Activated T-cell treated with anti-CD3 and anti-CD28 coated beads, Interleukin-2, amount 50 U/mL, for 72 hours (primary cell): Measurements from ENCODE around the gene RER1. TPM values are rescaled to one million over a fixed set of nuclear protein-coding genes. Genes with fewer than 3 reads are reported as not detected.

Experiments used
- ATAC-seq, 2 donors: fragments of 150-1000 bp; cut with Tn5 transposase; replicated peaks in 1 of 2; 2 replicates each; pipeline ENCODE4 v1.10.0; 2021; ENCODE audit warnings: moderate library complexity in 2 of 2, mild to moderate bottlenecking in 1 of 2
- DNase-seq, 2 donors: peaks; one replicate each; pipeline ENCODE4 v3.0.0; 2021 to 2022; ENCODE audit warnings: mixed read lengths in 1 of 2
- H3K27ac Mint-ChIP-seq: one replicate; pipeline ENCODE4 v1.8.0; 2022; ENCODE audit warnings: mild to moderate bottlenecking, moderate library complexity, mixed read lengths
- H3K27me3 Mint-ChIP-seq: one replicate; pipeline ENCODE4 v1.8.0; 2022; ENCODE audit warnings: low read depth, mixed read lengths
- H3K36me3 Mint-ChIP-seq, 2 donors: one replicate each; pipeline ENCODE4 v1.8.0; 2022; ENCODE audit warnings: mixed read lengths in 2 of 2, mild to moderate bottlenecking in 1 of 2; ENCODE audit not compliant: insufficient read depth in 2 of 2
- H3K4me1 Mint-ChIP-seq: one replicate; pipeline ENCODE4 v1.8.0; 2022; ENCODE audit warnings: low read depth, mixed read lengths
- H3K4me3 Mint-ChIP-seq, 2 donors: one replicate each; pipeline ENCODE4 v1.8.0; 2022; ENCODE audit warnings: mild to moderate bottlenecking in 2 of 2, mixed read lengths in 2 of 2, moderate library complexity in 2 of 2
- H3K9me3 Mint-ChIP-seq, 2 donors: one replicate each; pipeline ENCODE4 v1.8.0; 2022; ENCODE audit warnings: mixed read lengths in 2 of 2
- total RNA-seq, 2 donors: library from RNA; stranded (reverse); gene quantifications; one replicate each; pipeline ENCODE4 v1.2.3, GENCODE V29; 2022

The RER1 gene
- total RNA-seq, 2 donors from 2014 or later = 160 to 166 TPM

- Mint-ChIP-seq H3K36me3 (peaks cover 0 to 2% of the 10 kb centered on the region in 2 donors), H3K4me3 (no peak overlapping the region), H3K27me3 (no peaks in the 10 kb centered on the region), H3K4me1 (peaks cover 17% of the 10 kb centered on the region), H3K27ac (peak overlapping the region; percentile 24), H3K9me3 (no peaks in the 10 kb centered on the region)
- no peak for DNase-seq
- no peak for ATAC-seq
Measured at GRCh38 chr1:2407166-2407990, 15.7 kb downstream of the RER1 start.

GRCh38 chr1:2407991-2408275 lies 16.3 kb downstream of the RER1 start:
- peaks cover 17% of the 10 kb centered on the region for H3K4me1 Mint-ChIP-seq
- no peak overlapping the region for H3K27ac Mint-ChIP-seq
- no peaks in the 10 kb centered on the region for H3K27me3 Mint-ChIP-seq
- H3K4me3 Mint-ChIP-seq = no peak overlapping the region
- DNase-seq (no peak), ATAC-seq (no peak)
- H3K36me3 Mint-ChIP-seq = peaks cover 0 to 2% of the 10 kb centered on the region in 2 donors
- H3K9me3 Mint-ChIP-seq = no peaks in the 10 kb centered on the region

- Mint-ChIP-seq H3K9me3 (no peaks in the 10 kb centered on the region), H3K27ac (no peak overlapping the region), H3K36me3 (peaks cover 0 to 2% of the 10 kb centered on the region in 2 donors), H3K27me3 (no peaks in the 10 kb centered on the region), H3K4me3 (no peak overlapping the region), H3K4me1 (peaks cover 17% of the 10 kb centered on the region)
- DNase-seq (no peak), ATAC-seq (no peak)
Measured at GRCh38 chr1:2408456-2408855, 16.8 kb downstream of the RER1 start.

GRCh38 chr1:2408859-2409276 lies 17.2 kb downstream of the RER1 start:
- H3K9me3 Mint-ChIP-seq = no peaks in the 10 kb centered on the region
- peaks cover 18% of the 10 kb centered on the region for H3K4me1 Mint-ChIP-seq
- no peak overlapping the region for H3K4me3 Mint-ChIP-seq
- DNase-seq (no peak), ATAC-seq (no peak)
- no peaks in the 10 kb centered on the region for H3K27me3 Mint-ChIP-seq
- H3K27ac Mint-ChIP-seq = peak overlapping the region; percentile 66
- H3K36me3 Mint-ChIP-seq = peaks cover 0 to 2% of the 10 kb centered on the region in 2 donors

GRCh38 chr1:2409745-2410144 lies 18.1 kb downstream of the RER1 start:
- Mint-ChIP-seq H3K4me3 (no peak overlapping the region), H3K27ac (no peak overlapping the region), H3K36me3 (peaks cover 0 to 2% of the 10 kb centered on the region in 2 donors), H3K9me3 (no peaks in the 10 kb centered on the region), H3K4me1 (peaks cover 27% of the 10 kb centered on the region), H3K27me3 (no peaks in the 10 kb centered on the region)
- no peak for ATAC-seq
- no peak for DNase-seq

- Mint-ChIP-seq H3K4me1 (peaks cover 49% of the 10 kb centered on the region), H3K9me3 (no peaks in the 10 kb centered on the region), H3K27me3 (no peaks in the 10 kb centered on the region), H3K36me3 (peaks cover 0 to 2% of the 10 kb centered on the region in 2 donors), H3K27ac (peak overlapping the region; percentile 46), H3K4me3 (peak overlapping the region; percentile 90 to 93)
- ATAC-seq (peak; percentile 38 to 48), DNase-seq (no peak)
Measured at GRCh38 chr1:2411801-2412394, 20.3 kb downstream of the RER1 start.

- peak; percentile 90 to 94 for ATAC-seq
- peaks cover 0 to 2% of the 10 kb centered on the region in 2 donors for H3K36me3 Mint-ChIP-seq
Measured at GRCh38 chr1:2412395-2412772, 20.7 kb downstream of the RER1 start, which contains the start of gene PEX10. Gene PEX10, minus strand, starts transcription at chr1:2412564. Its CDS starts 62 bp downstream, at chr1:2412502.

GRCh38 chr1:2412773-2413494 lies 21.3 kb downstream of the RER1 start:
- no peaks in the 10 kb centered on the region for H3K9me3 Mint-ChIP-seq
- H3K27ac Mint-ChIP-seq = no peak overlapping the region
- DNase-seq (peak in 1 of 2 donors; percentile 24), ATAC-seq (peak; percentile 46 to 48)
- peak overlapping the region; percentile 93 to 95 for H3K4me3 Mint-ChIP-seq
- H3K27me3 Mint-ChIP-seq = no peaks in the 10 kb centered on the region
- H3K36me3 Mint-ChIP-seq = no peaks in the 10 kb centered on the region
- H3K4me1 Mint-ChIP-seq = peaks cover 53% of the 10 kb centered on the region

More at GRCh38 chr1:2412395-2412772, 20.7 kb downstream of the RER1 start, which contains the start of gene PEX10:
- Mint-ChIP-seq H3K4me1 (peaks cover 53% of the 10 kb centered on the region), H3K27ac (peak within 1 kb of the TSS; percentile 46), H3K4me3 (peak within 1 kb of the TSS; percentile 93 to 95), H3K27me3 (no peaks in the 10 kb centered on the region), H3K9me3 (no peaks in the 10 kb centered on the region)
- DNase-seq = peak; percentile 100

- H3K4me1 Mint-ChIP-seq = peaks cover 53% of the 10 kb centered on the region
- DNase-seq = peak; percentile 20 to 24
- H3K27me3 Mint-ChIP-seq = no peaks in the 10 kb centered on the region
- H3K9me3 Mint-ChIP-seq = no peaks in the 10 kb centered on the region
- no peak for ATAC-seq
- peak overlapping the region; percentile 93 to 95 for H3K4me3 Mint-ChIP-seq
- H3K36me3 Mint-ChIP-seq = no peaks in the 10 kb centered on the region
- peak overlapping the region; percentile 94 for H3K27ac Mint-ChIP-seq
Measured at GRCh38 chr1:2413495-2414296, 22.1 kb downstream of the RER1 start.

GRCh38 chr1:2414297-2414958 lies 22.8 kb downstream of the RER1 start:
- peak; percentile 85 to 86 for DNase-seq
- ATAC-seq = peak; percentile 26 to 29
- peak overlapping the region; percentile 94 for H3K27ac Mint-ChIP-seq
- no peaks in the 10 kb centered on the region for H3K36me3 Mint-ChIP-seq
- H3K4me1 Mint-ChIP-seq = peaks cover 53% of the 10 kb centered on the region
- no peaks in the 10 kb centered on the region for H3K9me3 Mint-ChIP-seq
- H3K4me3 Mint-ChIP-seq = peak overlapping the region; percentile 93 to 99
- no peaks in the 10 kb centered on the region for H3K27me3 Mint-ChIP-seq

GRCh38 chr1:2415337-2415736 lies 23.7 kb downstream of the RER1 start:
- Mint-ChIP-seq H3K4me1 (peaks cover 50% of the 10 kb centered on the region), H3K27ac (peak overlapping the region; percentile 94), H3K27me3 (no peaks in the 10 kb centered on the region), H3K4me3 (peak overlapping the region; percentile 93 to 99), H3K9me3 (no peaks in the 10 kb centered on the region), H3K36me3 (no peaks in the 10 kb centered on the region)
- ATAC-seq = no peak
- no peak for DNase-seq

- peak overlapping the region; percentile 93 to 99 for H3K4me3 Mint-ChIP-seq
- peak overlapping the region; percentile 94 for H3K27ac Mint-ChIP-seq
- no peaks in the 10 kb centered on the region for H3K36me3 Mint-ChIP-seq
- peak; percentile 62 to 72 for DNase-seq
- H3K4me1 Mint-ChIP-seq = peaks cover 45% of the 10 kb centered on the region
- ATAC-seq = peak in 1 of 2 donors; percentile 41
- no peaks in the 10 kb centered on the region for H3K27me3 Mint-ChIP-seq
- H3K9me3 Mint-ChIP-seq = no peaks in the 10 kb centered on the region
Measured at GRCh38 chr1:2415801-2416208, 24.2 kb downstream of the RER1 start.
